OCI-LY7 (cell line): ENCODE results near the gene WDFY4.

Experiments
- EZH2phosphoT487 ChIP-seq: fragments of 200-600 bp; sonication (generic); IDR thresholded peaks from 2 replicates; pipeline ENCODE4 v1.6.1; 2018; ENCODE audit warnings: low read depth, borderline replicate concordance, mild to moderate bottlenecking, mixed run types, antibody characterized with exemption, low read length, moderate library complexity, mixed read lengths
- TF ChIP-seq, protein P1 (sequence below): fragments of 200-600 bp; sonication (generic); conservative IDR thresholded peaks from 2 replicates; pipeline ENCODE4 v1.5.1; 2014; ENCODE audit warnings: mild to moderate bottlenecking, antibody characterized with exemption, low read length, moderate library complexity, mixed read lengths

DNA sequence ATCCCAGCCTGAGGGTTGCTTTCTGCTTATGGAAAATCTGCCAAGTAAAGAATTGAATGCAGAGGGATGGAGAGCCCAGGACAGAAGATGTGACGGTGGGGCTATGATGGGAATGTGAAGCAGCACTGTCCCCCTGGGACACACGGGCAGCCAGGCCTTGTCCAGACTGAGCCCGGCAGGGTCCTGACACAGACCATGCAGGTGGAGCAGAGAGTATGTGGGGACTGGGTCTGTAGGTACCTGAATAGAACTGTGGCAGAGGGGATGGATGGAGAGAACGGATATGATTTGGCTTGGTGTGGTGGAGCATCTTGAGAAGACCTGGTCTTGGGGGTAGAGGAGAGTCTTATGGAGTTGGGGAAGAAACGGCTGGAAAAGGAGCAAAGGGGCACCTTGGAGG is 255.7 kb downstream of the WDFY4 start:
- TF ChIP-seq, protein P1, sequence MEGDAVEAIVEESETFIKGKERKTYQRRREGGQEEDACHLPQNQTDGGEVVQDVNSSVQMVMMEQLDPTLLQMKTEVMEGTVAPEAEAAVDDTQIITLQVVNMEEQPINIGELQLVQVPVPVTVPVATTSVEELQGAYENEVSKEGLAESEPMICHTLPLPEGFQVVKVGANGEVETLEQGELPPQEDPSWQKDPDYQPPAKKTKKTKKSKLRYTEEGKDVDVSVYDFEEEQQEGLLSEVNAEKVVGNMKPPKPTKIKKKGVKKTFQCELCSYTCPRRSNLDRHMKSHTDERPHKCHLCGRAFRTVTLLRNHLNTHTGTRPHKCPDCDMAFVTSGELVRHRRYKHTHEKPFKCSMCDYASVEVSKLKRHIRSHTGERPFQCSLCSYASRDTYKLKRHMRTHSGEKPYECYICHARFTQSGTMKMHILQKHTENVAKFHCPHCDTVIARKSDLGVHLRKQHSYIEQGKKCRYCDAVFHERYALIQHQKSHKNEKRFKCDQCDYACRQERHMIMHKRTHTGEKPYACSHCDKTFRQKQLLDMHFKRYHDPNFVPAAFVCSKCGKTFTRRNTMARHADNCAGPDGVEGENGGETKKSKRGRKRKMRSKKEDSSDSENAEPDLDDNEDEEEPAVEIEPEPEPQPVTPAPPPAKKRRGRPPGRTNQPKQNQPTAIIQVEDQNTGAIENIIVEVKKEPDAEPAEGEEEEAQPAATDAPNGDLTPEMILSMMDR, result no peak
- no peak for TF ChIP-seq EZH2phosphoT487
